ENCODE measurements around the gene PLA2G2F. TPM values are rescaled to one million over a fixed set of nuclear protein-coding genes. Genes with fewer than 3 reads are reported as not detected.

The PLA2G2F gene
- total and polyA plus RNA-seq, 9 of the 15 experiments (the other 6 are each of a cell fraction or from before 2014, with no cell fraction given): not detected

GRCh38 chr1:20185834-20186782 lies 47.0 kb downstream of the PLA2G2F start, which contains the start of the genes PLA2G2C and UBXN10 (continued):
- TF ChIP-seq TAL1 (IDR thresholded peaks at IDR 0.05): no peak
- TF ChIP-seq ZNF165 (CRISPR knock-in tag; IDR thresholded peaks at IDR 0.05; ENCODE audit: borderline replicate concordance): no peak
- 0 out of 2 replicates have a peak, but pooled peaks have one; percentile 63 for TF ChIP-seq TGIF2 (CRISPR knock-in tag; IDR thresholded peaks at IDR 0.05)
- no peak for TF ChIP-seq E2F5 (CRISPR knock-in tag; IDR thresholded peaks at IDR 0.05)
- TF ChIP-seq RB1 (IDR thresholded peaks at IDR 0.05; ENCODE audit: low read depth): peak; percentile 9; the same call in 1 of the 2 replicates
- no peak for TF ChIP-seq NFE2L1 (tag; IDR thresholded peaks at IDR 0.05; ENCODE audit: borderline replicate concordance, low read depth)
- TF ChIP-seq MEF2A (IDR thresholded peaks at IDR 0.05; ENCODE audit: control insufficient read depth, low read depth, low read length): no peak
- TF ChIP-seq CSDE1 (IDR thresholded peaks at IDR 0.05): no peak; a peak in 1 of 4 replicates
- no peak for TF ChIP-seq TARDBP (IDR thresholded peaks at IDR 0.05)
- no peak for TF ChIP-seq TSHZ1 (CRISPR knock-in tag; IDR thresholded peaks at IDR 0.05)
- no peak for TF ChIP-seq ZNF445 (CRISPR knock-in tag; IDR thresholded peaks at IDR 0.05; ENCODE audit: low read depth)
- TF ChIP-seq NEUROD1 (IDR thresholded peaks at IDR 0.05; ENCODE audit: borderline replicate concordance, low read depth, low read length, partially characterized antibody): peak; percentile 93
- TF ChIP-seq CBFA2T2 (conservative IDR thresholded peaks at IDR 0.05): no peak
- TF ChIP-seq TCF15 (CRISPR knock-in tag; IDR thresholded peaks at IDR 0.05): no peak
- TF ChIP-seq POLR3A (IDR thresholded peaks at IDR 0.05; ENCODE audit: borderline replicate concordance, extremely low read depth, insufficient read depth, insufficient read length): no peak
- TF ChIP-seq MYNN (IDR thresholded peaks at IDR 0.05): peak; percentile 12; the same call in 1 of the 2 replicates
- no peak for TF ChIP-seq MYNN (CRISPR knock-in tag; IDR thresholded peaks at IDR 0.05)
- TF ChIP-seq TBP (optimal IDR thresholded peaks at IDR 0.05; ENCODE audit: low read depth, low read length): peak; percentile 23
- no peak for TF ChIP-seq PRPF4 (IDR thresholded peaks at IDR 0.05; ENCODE audit: insufficient read depth, low read depth, low read length, poor library complexity, severe bottlenecking)
- no peak for TF ChIP-seq KAT8 (IDR thresholded peaks at IDR 0.05; ENCODE audit: low read depth)
- no peak for TF ChIP-seq ZNF12 (CRISPR knock-in tag; IDR thresholded peaks at IDR 0.05)
- no peak for TF ChIP-seq TEAD2 (tag; IDR thresholded peaks at IDR 0.05)
- TF ChIP-seq SPI1 (IDR thresholded peaks at IDR 0.05; ENCODE audit: borderline replicate concordance, low read depth, low read length): no peak
- TF ChIP-seq KAT2B (IDR thresholded peaks at IDR 0.05; ENCODE audit: low read depth, low read length): no peak
- peak; percentile 50; the same call in 1 of the 2 replicates for TF ChIP-seq ZNF589 (CRISPR knock-in tag; IDR thresholded peaks at IDR 0.05; ENCODE audit: low read depth)

Data from K562 (cell line).